H9 (cell line): ENCODE measurements around the gene DCTN5. TPM values are rescaled to one million over a fixed set of nuclear protein-coding genes. Genes with fewer than 3 reads are reported as not detected.

Experiments
- DNase-seq: peaks from one replicate; pipeline ENCODE4 v3.0.0-alpha.2; 2017
- H2AFZ ChIP-seq: one replicate; pipeline ENCODE4 v1.6.1; 2013; ENCODE audit warnings: mild to moderate bottlenecking, low read length, control low read depth, moderate library complexity
- H2AK5ac ChIP-seq: 2 replicates; pipeline ENCODE4 v1.6.1; 2013; ENCODE audit warnings: low read length, control low read depth, mixed read lengths; ENCODE audit not compliant: insufficient read length
- H2BK120ac ChIP-seq: one replicate; pipeline ENCODE4 v1.6.1; 2013; ENCODE audit warnings: low read depth, mild to moderate bottlenecking, low read length, control low read depth, inconsistent platforms; ENCODE audit not compliant: poor library complexity, severe bottlenecking
- H2BK12ac ChIP-seq: 2 replicates; pipeline ENCODE4 v1.6.1; 2013; ENCODE audit warnings: low read length, control low read depth, mixed read lengths, low read depth; ENCODE audit not compliant: insufficient read length
- H2BK15ac ChIP-seq: 2 replicates; pipeline ENCODE4 v1.6.1; 2013; ENCODE audit warnings: low read depth, low read length, control low read depth
- H2BK20ac ChIP-seq: one replicate; pipeline ENCODE4 v1.6.1; 2013; ENCODE audit warnings: low read depth, mild to moderate bottlenecking, low read length, control low read depth, inconsistent platforms; ENCODE audit not compliant: poor library complexity, severe bottlenecking
- H2BK5ac ChIP-seq: 2 replicates; pipeline ENCODE4 v1.6.1; 2013; ENCODE audit warnings: low read length, control low read depth, mixed read lengths; ENCODE audit not compliant: insufficient read length
- H3K14ac ChIP-seq: 2 replicates; pipeline ENCODE4 v1.6.1; 2013; ENCODE audit warnings: low read length, control low read depth; ENCODE audit not compliant: insufficient read depth
- H3K18ac ChIP-seq: 2 replicates; pipeline ENCODE4 v1.6.1; 2013; ENCODE audit warnings: low read depth, mild to moderate bottlenecking, mixed read lengths, low read length, control low read depth; ENCODE audit not compliant: insufficient read length
- H3K23ac ChIP-seq: 2 replicates; pipeline ENCODE4 v1.6.1; 2013; ENCODE audit warnings: low read length, control low read depth, mixed read lengths, low read depth; ENCODE audit not compliant: insufficient read length
- H3K23me2 ChIP-seq: 2 replicates; pipeline ENCODE4 v1.6.1; 2013; ENCODE audit warnings: low read depth, mild to moderate bottlenecking, mixed read lengths, low read length, control low read depth; ENCODE audit not compliant: insufficient read length, poor library complexity, severe bottlenecking
- H3K27ac ChIP-seq: 2 replicates; pipeline ENCODE4 v1.5.1; 2013; ENCODE audit warnings: low read length, control low read depth, mixed read lengths, low read depth; ENCODE audit not compliant: insufficient read length
- H3K27me3 ChIP-seq: 2 replicates; pipeline ENCODE4 v1.6.1; 2013; ENCODE audit warnings: low read length, control low read depth, inconsistent platforms; ENCODE audit not compliant: insufficient read depth
- H3K4ac ChIP-seq: 2 replicates; pipeline ENCODE4 v1.6.1; 2013; ENCODE audit warnings: low read depth, mild to moderate bottlenecking, control low read depth, inconsistent platforms, low read length, moderate library complexity
- H3K4me1 ChIP-seq: 2 replicates; pipeline ENCODE4 v1.6.1; 2013; ENCODE audit warnings: low read length, control low read depth, inconsistent platforms; ENCODE audit not compliant: insufficient read depth
- H3K4me2 ChIP-seq: 2 replicates; pipeline ENCODE4 v1.6.1; 2013; ENCODE audit warnings: low read length, control low read depth, mixed read lengths; ENCODE audit not compliant: insufficient read length, insufficient read depth
- H3K56ac ChIP-seq: 2 replicates; pipeline ENCODE4 v1.6.1; 2013; ENCODE audit warnings: low read depth, mild to moderate bottlenecking, mixed read lengths, low read length, control low read depth; ENCODE audit not compliant: insufficient read length
- H3K79me1 ChIP-seq: 2 replicates; pipeline ENCODE4 v1.6.1; 2013; ENCODE audit warnings: low read depth, mild to moderate bottlenecking, moderate library complexity, low read length, control low read depth, inconsistent platforms; ENCODE audit not compliant: insufficient read depth, poor library complexity, severe bottlenecking
- H3K79me2 ChIP-seq: 2 replicates; pipeline ENCODE4 v1.6.1; 2013; ENCODE audit warnings: low read length, control low read depth, inconsistent platforms; ENCODE audit not compliant: insufficient read depth
- H3K9ac ChIP-seq: 2 replicates; pipeline ENCODE4 v1.6.1; 2013; ENCODE audit warnings: low read length, control low read depth, mixed read lengths; ENCODE audit not compliant: insufficient read length; ENCODE audit errors: extremely low read depth
- H3K9me3 ChIP-seq: one replicate; pipeline ENCODE4 v1.6.1; 2013; ENCODE audit warnings: low read depth, low read length, inconsistent platforms; ENCODE audit not compliant: control insufficient read depth
- H3T11ph ChIP-seq: one replicate; pipeline ENCODE4 v1.6.1; 2013; ENCODE audit warnings: mild to moderate bottlenecking, low read length, control low read depth, inconsistent platforms
- H4K20me1 ChIP-seq: one replicate; pipeline ENCODE4 v1.6.1; 2013; ENCODE audit not compliant: control insufficient read depth, insufficient read length, insufficient read depth
- H4K5ac ChIP-seq: 2 replicates; pipeline ENCODE4 v1.6.1; 2013; ENCODE audit warnings: low read depth, mild to moderate bottlenecking, mixed read lengths, low read length, control low read depth; ENCODE audit not compliant: insufficient read length
- H4K8ac ChIP-seq: replicated peaks from 2 replicates; pipeline ENCODE4 v1.6.1; 2013; ENCODE audit warnings: low read length, control low read depth, mixed read lengths, low read depth; ENCODE audit not compliant: insufficient read length
- H4K91ac ChIP-seq: 2 replicates; pipeline ENCODE4 v1.6.1; 2013; ENCODE audit warnings: low read depth, mild to moderate bottlenecking, moderate library complexity, mixed read lengths, low read length, control low read depth; ENCODE audit not compliant: insufficient read length
- H3K27ac Mint-ChIP-seq, 3 experiments: 2 replicates in 2 of 3; 3 replicates in 1 of 3; pipeline ENCODE4 v1.8.0; 2020 to 2021; ENCODE audit warnings: mixed read lengths in 3 of 3, mild to moderate bottlenecking in 1 of 3, moderate library complexity in 1 of 3
- H3K27me3 Mint-ChIP-seq: 2 replicates; pipeline ENCODE4 v1.8.0; 2021; ENCODE audit warnings: low read depth, mild to moderate bottlenecking, moderate library complexity, mixed read lengths
- H3K36me3 Mint-ChIP-seq, 3 experiments: 2 replicates in 2 of 3; 3 replicates in 1 of 3; pipeline ENCODE4 v1.8.0; 2020 to 2021; ENCODE audit warnings: low read depth in 3 of 3, mixed read lengths in 3 of 3; ENCODE audit not compliant: insufficient read depth in 1 of 3
- H3K4me1 Mint-ChIP-seq, 2 experiments: 2 replicates each; pipeline ENCODE4 v1.8.0; 2020; ENCODE audit warnings: mixed read lengths in 2 of 2
- H3K4me3 Mint-ChIP-seq, 2 experiments: 2 replicates in 1 of 2; 3 replicates in 1 of 2; pipeline ENCODE4 v1.8.0; 2020 to 2021; ENCODE audit warnings: mild to moderate bottlenecking in 2 of 2, mixed read lengths in 2 of 2, moderate library complexity in 1 of 2
- H3K9me3 Mint-ChIP-seq, 2 experiments: 2 replicates in 1 of 2; 3 replicates in 1 of 2; pipeline ENCODE4 v1.8.0; 2020; ENCODE audit warnings: mild to moderate bottlenecking in 2 of 2, mixed read lengths in 2 of 2, moderate library complexity in 1 of 2
- WGBS: extraction: QIAGEN DNeasy Blood & Tissue Kit; methylation state at CpG from one replicate; pipeline ENCODE4 v1.1.7; 2013; ENCODE audit warnings: missing lambda C conversion rate, low lambda C conversion rate, mixed read lengths; ENCODE audit not compliant: insufficient read length; ENCODE audit errors: extremely low coverage; 5-methylcytosine and 5-hydroxymethylcytosine counted together
- total RNA-seq: library from RNA; stranded (reverse); gene quantifications from 2 replicates; pipeline ENCODE4 v1.2.1, GENCODE V29; 2021
- TF ChIP-seq, protein P1 (sequence below): fragments of 200-600 bp; sonication (generic); conservative IDR thresholded peaks from 3 replicates; pipeline ENCODE4 v1.8.0; 2021; ENCODE audit warnings: antibody characterized with exemption, mild to moderate bottlenecking

DCTN5 gene
- total RNA-seq, 1 experiment from 2014 or later, result 114 TPM

DNA sequence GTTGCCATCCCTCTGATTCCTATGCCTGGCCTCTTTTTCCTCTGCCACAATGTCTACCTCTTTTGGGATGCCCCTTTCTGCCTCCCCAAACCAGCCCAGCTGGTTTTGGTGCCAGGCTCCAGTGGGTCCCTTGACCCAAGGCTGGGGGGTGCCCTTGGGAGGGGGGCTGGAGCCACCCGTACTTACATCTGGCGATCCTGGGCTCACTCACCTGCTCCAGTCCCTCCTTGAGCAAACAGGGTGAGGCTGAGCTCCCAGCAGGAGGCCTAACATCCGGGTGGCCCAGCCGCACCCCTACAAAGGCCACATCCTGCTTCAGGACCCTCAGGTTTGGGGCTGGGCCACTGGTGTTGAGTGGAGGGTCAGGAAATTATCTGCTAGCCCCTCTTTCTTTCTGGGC, 70.5 kb downstream of the DCTN5 start:
- Histone ChIP-seq H3K23ac (no peak overlapping the region), H3K4me2 (no peak overlapping the region), H2AFZ (no peak overlapping the region), H3K9me3 (peaks cover 5% of the 10 kb centered on the region), H2BK5ac (no peak overlapping the region), H2BK12ac (no peak overlapping the region), H3K27me3 (peaks cover 3% of the 10 kb centered on the region; the same call in 1 of the 2 replicates), H3K56ac (no peak overlapping the region), H3K9ac (no peak overlapping the region), H3K18ac (no peak overlapping the region), H2BK20ac (no peak overlapping the region), H3K79me1 (no peaks in the 10 kb centered on the region), H3K79me2 (no peaks in the 10 kb centered on the region), H4K91ac (no peak overlapping the region), H3K14ac (no peak overlapping the region), H3K4me1 (no peaks in the 10 kb centered on the region), H2BK120ac (no peak overlapping the region), H3K23me2 (peaks cover 8% of the 10 kb centered on the region), H3K4ac (no peak overlapping the region), H4K8ac (no peak overlapping the region), H3K27ac (no peak overlapping the region), H2AK5ac (no peak overlapping the region), H4K20me1 (peaks cover 3% of the 10 kb centered on the region), H2BK15ac (no peak overlapping the region), H4K5ac (no peak overlapping the region), H3T11ph (no peak overlapping the region)
- peaks cover 10 to 11% of the 10 kb centered on the region in 2 experiments for H3K9me3 Mint-ChIP-seq
- TF ChIP-seq, protein P1, sequence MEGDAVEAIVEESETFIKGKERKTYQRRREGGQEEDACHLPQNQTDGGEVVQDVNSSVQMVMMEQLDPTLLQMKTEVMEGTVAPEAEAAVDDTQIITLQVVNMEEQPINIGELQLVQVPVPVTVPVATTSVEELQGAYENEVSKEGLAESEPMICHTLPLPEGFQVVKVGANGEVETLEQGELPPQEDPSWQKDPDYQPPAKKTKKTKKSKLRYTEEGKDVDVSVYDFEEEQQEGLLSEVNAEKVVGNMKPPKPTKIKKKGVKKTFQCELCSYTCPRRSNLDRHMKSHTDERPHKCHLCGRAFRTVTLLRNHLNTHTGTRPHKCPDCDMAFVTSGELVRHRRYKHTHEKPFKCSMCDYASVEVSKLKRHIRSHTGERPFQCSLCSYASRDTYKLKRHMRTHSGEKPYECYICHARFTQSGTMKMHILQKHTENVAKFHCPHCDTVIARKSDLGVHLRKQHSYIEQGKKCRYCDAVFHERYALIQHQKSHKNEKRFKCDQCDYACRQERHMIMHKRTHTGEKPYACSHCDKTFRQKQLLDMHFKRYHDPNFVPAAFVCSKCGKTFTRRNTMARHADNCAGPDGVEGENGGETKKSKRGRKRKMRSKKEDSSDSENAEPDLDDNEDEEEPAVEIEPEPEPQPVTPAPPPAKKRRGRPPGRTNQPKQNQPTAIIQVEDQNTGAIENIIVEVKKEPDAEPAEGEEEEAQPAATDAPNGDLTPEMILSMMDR, result no peak
- peaks cover 25% of the 10 kb centered on the region for H3K27me3 Mint-ChIP-seq
- no CpG with 5 or more reads among the region's 4 CpGs for WGBS
- H3K27ac Mint-ChIP-seq, result no peak overlapping the region
- H3K4me1 Mint-ChIP-seq, result peaks cover 2 to 9% of the 10 kb centered on the region in 2 experiments; a peak in 3 of 4 replicates
- H3K36me3 Mint-ChIP-seq, result peaks cover 2 to 19% (median 7%) of the 10 kb centered on the region in 3 experiments; a peak in 5 of 7 replicates
- H3K4me3 Mint-ChIP-seq, result no peak overlapping the region
- no peak for DNase-seq
